GM21528 (cell line): ENCODE measurements around the gene C2CD4C.
"Not testable (repeated sequence)": the region's sequence is repeated elsewhere in the genome, so short reads cannot be mapped to it uniquely, and the experiment has no call there.

Experiments
- ATAC-seq: cut with Tn5 transposase; IDR thresholded peaks from one replicate; pipeline ENCODE4 v1.9.1; 2021; ENCODE audit warnings: mild to moderate bottlenecking, moderate library complexity; ENCODE audit not compliant: unreplicated experiment, low FRiP score

The C2CD4C gene

DNA sequence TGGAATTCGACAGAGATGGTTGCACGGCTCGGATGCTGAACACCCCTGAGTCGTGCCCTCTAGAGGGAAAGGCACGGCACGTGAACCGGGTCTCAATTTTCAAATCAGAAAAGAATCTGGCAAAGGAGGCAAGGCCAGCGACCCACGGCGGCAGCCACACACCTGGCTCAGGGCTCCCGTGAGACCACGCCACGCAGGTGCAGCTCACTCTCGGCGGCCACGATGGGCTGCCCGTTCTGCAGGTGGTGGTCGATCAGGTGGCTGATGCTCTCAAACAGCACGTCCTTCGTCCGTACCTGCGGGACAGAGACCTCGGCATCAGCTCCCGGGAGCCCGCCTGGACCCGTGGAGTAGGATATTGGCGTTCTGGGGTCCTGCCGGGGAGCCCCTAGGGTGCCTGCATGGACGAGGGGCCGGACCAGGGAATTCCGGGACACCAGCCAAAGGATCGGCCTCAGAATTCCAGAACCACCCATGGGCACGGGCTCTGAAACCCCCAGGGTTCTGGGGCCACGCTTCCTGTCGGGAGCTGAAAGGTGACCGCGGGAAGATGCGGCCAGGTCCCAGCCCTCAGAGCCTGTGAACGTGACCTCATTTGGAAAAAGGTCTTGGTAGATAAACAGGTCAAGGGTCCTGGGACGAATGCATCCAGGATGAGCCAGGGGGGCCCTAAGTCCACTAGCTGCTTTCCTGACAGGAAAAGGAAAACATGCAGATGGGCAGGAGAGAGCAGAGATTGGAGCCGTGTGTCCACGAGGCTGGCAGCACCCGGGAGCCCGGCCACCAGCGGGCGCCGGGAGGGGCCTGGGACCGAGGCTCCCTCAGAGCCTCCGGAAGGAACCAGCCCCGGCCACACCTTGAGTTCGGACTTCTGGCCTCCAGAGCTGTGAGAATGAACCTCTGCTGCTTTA, 10.1 kb upstream of the C2CD4C start:
- ATAC-seq = no peak

DNA sequence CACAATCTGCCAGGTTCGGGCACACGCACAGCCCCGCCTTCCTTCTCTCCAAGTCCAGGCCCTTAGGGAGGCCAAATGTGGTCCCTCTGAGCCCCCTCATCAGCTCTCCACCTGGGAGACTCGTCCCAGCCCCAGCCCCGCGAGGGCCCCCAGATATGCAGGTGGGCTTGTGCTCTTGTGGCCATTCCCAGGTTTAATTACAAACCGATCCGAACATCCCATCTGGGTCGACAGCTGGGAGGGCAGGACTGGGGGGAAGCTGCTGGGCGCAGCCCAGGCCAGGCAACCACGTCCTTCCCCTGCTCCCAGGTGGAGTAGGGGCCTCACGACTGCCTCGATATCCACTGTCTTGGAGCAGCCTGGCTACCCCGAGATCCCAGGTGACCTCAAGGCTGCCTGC, 7.5 kb upstream of the C2CD4C start:
- ATAC-seq = no peak

DNA sequence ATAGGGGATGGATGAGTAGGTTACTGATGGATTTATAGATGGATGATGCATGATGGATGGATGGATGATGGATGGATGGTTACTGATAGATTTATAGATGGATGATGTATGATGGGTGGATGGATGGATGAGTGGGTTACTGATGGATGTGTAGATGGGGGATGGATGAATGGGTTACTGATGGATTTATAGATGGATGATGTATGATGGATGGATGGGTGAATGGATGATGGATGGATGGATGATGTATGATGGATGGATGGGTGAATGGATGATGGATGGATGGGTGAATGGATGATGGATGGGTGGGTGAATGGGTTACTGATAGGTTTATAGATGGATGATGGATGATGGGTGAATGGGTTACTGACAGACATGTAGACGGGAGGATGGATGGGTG, 6.3 kb upstream of the C2CD4C start:
- no peak for ATAC-seq

DNA sequence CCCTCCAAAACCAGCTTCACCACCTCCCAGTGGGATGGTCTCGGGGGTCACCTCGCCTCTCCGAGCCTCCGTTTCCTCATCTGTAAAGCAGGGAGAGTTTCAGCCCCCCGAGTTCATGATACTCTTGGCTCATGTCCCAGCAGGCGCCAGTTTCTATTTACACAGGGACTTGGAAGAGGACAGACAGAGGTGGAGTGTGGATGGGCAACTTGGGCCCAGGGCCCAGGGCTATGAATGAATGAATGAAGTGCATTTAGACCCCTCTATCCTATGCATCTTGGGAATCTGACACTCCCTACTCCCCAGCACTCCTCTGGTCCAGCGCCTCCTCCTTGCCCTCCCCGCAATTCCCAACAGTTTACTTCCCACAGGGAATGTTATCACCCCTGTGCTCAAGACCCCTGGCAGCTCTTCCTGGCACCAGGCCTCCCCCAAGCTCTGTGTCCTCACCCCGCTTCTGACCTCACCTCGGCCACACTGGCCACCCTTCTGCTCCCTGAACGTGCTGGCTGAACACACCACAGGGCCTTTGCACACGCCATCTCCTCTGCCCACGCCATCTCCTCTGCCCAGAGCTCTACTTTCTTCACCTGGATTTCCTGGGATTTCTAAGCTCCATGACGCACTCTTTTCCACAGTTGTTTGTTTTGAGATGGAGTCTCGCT, 4.9 kb upstream of the C2CD4C start:
- ATAC-seq = no peak

DNA sequence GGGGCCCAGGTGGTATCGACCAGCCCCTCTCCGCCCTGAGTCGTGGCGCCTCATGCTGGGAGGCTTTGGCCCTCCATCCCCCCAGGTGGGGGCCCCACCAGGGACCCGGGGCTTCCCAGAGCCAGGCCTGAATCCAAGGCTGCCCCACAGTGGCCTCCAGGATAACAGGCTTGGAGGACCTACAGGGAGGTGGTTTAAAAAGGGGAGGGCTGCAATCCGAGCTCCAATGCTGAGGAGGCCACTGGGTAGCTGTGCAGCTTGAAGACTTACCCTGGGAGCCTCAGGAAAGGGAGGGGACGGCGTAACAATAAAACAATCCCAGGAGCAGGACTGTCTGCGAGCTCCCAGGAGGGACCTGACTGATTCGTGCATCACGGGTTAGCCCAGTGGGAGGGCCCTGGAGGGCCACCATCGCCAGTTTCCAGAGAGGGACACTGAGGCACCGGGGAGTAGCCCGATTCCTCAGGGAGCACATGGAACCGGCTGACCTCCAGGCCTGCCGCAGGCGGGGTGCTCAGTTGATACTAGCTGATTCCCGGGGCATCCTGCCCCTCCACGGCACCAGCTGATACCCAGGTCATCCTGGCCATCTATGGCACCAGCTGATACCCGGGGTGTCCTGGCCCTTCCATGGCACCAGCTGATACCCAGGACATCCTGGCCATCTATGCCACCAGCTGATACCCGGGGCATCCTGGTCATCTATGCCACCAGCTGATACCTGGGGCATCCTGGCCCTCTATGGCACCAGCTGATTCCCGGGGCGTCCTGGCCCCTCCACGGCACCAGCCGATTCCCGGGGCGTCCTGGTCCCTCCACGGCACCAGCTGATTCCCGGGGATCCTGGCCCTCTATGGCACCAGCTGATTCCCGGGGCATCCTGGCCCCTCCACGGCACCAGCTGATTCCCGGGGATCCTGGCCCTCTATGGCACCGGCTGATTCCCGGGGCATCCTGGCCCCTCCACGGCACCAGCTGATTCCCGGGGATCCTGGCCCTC, 3.7 kb upstream of the C2CD4C start:
- ATAC-seq = no peak

DNA sequence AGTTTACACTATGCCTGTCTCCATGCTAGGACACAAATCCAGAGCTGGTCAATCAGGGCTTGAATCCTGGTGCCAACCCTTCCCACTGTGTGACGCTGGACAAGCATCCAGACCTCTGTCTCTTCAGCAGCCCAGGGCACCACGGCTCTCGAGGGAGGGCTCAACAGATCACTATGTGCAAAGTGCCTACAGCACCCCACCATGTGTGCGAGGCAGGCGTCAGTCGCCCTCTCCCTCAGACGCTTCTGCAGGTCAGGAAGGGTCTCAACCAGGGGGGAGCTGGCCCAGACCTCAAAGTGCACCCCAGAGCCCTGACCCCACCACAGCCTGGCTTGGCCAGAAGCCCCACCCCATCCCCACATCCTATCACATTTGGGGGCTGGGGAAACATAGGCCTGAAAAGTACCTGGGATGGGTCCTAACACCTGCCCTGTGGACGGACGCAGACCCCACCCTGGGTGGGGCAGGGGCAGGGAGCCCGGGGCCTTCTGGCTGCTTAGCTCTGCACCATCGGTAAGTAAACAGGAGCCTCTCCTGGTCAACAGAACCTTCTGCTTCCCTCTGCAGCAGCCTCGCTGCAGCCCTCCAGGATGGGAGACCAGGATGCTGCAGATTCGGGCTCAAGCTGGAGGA, 2.9 kb upstream of the C2CD4C start:
- ATAC-seq = no peak

DNA sequence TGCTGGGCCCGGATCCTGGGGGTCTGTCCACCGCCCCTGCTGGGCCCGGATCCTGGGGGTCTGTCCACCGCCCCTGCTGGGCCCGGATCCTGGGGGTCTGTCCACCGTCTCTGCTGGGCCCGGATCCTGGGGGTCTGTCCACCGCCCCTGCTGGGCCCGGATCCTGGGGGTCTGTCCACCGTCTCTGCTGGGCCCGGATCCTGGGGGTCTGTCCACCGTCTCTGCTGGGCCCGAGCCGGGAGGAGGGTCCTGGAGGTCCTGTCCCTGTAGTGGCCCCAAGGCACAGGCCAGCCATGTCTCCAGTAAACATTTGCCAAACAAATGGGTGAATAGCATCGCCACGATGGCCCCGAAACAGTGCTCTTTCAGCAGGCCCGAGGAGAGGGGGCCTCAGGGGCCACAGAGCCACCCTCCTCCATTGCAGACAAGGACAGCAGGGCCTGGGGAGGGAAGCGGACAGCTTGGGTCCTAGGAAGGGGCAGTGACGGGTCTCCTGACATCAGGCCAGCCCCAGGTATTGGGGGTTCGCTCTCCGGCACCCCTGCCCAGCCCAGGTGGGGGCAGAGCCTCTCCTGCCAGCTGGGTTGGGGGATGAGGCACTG, 2.3 kb upstream of the C2CD4C start:
- not testable (repeated sequence) for ATAC-seq

DNA sequence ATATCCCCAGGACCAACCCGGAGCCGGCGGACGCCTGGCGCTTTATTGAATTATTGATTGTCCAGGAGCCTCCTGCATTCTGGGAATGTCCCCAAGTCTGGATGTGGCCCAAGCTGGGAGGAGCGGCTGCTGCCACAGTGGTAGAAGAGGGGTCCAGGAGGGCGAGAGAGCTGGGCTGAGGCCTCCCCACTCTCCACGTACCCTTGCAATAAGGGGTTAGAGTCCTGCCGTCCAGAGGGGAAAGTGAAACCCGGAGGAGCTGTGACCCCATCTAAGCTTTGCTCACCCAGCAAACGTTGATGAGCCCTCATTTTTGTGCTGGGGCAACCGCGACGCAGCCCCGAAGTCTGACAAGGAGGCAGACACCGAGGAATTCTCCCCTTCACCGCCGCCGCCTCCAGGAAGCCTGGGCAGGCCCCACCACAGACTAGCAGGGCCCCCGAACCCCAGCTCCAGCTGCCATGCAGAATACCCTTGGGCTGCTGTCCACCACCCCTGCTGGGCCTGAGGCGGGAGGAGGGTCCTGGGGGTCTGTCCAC, 1.4 kb upstream of the C2CD4C start:
- ATAC-seq = no peak

DNA sequence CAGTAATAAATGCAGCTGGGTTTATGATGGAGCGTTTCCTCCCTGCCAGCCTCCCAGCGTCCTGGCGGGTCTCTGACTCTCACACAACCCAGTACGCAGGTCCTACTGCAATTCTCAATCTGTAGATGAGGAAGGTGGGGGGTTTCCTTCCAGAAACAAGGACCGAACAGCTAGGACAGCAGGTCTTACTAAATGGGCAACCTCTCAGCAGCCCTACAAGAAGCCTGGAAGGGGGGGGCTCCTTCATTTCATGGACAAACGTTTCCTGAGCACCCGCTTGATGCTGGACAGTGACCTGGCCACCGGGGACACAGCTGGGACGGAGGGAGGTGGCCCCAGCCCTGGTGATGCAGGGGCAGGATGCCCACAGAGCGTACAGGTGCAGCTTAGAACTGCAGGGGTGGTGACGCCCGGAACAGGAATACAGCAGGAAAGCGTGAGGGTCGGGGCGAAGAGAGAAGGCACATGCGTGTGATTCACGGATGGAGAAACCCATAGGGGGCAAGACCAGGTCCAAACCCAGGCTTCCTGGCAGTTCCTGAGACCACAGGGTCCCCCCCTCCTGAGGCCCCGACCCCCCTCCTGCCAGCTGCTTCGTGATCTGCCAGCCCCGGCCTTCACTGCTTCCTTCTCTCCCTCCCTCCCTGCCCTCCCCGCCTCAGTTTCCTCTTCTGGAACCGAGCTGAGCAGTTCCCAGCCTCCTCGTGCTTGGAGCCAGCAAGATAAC, 732 bp upstream of the C2CD4C start:
- no peak for ATAC-seq

DNA sequence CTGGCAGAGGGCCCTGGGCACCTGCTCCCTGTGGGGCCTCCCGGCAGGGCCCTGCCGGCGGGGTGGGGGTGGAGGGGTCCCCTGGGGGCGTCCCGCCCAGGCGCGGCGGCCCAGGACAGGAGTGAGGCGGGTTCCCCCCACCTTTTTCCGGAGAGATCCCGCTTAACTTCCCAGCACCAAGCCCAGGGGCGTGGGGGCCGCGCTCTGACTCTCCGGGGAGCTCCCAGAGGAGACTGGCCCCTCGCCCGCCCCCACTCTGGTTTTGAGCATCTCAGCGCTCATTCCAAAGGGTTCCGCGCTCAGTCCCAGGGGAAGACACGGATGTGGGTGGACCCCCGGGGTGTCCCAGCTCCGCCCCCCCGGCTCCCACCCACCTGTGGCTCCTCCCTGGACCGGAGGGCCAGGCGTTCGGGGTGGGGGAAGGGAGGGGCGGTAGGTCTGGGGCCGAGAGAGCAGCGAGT, 476 bp downstream of the C2CD4C start:
- ATAC-seq = no peak

DNA sequence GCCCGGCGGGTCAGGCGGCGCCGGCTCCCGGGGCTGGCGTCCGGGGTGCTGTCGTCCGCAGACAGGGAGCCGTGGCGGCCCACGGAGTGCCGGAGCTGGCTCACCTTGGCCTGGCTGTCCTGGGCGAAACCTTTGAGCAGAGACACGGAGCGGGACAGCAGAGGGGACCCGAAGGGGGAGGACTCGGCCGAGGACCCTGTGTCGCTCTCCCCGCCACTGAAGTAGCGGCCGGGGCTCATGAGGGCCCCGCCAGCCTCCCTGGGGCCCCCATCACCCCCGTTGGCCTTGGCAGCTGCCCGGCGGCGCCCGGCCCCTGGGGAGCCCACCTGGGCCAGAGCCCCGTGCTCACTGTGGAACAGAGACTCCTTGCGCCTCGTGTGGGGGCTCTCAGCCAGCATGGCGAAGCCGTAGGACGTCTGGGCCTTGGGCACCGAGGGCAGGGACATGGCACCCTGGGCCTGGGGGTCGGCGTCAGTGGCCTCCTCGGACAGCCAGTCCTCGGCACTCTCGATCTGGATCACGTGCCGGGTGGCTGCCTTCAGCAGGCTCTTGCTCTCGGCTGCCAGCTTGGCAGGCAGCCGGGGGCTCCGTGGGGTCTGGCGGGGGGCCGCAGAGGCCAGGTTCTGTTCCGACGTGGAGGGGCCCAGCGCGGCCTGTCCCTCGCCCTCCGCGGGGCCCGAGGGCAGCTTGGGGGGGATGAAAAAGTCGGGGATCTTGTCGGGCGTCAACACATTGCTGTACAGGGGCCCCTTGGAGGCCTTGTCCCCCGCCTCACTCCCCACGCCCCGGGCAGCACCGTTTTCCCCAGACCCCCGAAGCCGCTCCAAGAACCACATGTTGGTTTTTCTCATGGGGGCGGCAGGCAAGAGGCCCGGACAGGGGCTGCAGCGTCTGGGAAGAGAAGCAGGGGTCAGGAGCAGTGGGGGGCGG, 1.2 kb downstream of the C2CD4C start:
- no peak for ATAC-seq

DNA sequence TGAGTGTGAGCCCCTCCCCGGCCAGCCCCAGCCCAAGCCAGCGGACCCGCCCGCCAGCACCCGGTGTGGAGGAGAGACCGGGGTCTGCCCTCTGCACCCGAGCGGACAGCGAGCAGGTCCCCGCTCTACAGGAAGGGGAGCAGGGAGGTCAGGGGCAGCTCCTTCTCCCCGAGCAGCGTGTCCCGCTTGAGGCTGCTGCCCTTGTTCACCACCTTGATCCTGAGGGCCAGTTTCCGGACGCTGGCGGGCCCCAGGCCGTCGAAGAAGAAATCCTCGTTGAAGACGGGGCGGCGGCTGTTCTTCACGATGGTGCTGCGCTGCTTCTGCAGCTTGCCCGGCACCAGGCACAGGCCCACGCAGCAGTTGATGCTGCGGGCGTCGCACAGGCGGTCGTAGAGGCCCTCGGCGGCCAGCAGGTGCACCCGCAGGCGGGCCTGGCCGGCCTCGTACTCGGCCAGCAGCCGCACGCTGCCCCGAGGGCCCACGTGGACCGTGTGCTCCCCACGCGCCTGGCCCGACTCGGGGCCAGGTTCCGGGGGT, 1.9 kb downstream of the C2CD4C start:
- no peak for ATAC-seq

DNA sequence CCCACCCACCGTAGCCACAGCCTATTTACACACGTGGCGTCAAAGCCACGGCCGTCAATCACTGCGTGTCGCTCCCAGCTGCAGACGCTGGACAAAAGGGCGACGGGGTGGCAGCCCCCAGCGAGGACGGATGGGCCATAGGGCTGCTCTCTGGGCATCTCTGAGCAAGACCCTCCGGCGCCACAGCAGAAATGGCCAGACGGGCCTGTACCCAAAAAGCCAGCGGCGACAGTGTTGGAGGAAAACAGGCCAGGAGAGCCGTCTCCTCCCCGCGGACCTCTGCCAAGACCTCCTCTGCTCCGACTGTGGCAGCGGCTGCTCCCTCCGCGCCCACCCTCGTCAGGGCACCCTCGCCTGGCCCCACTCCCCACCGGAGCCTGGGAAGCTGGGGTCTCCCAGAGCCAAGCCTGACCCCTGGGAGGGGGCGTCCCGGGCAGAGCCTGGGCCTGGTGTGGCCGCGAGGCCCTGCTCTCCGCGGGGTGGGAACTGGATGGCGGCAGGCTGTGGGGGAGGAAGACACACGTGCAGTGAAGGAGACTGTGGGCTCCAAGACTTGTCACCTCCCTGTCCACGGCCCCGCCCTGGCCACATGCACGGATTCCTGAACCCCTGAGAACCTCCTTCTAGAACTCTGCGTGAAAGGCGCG, 2.7 kb downstream of the C2CD4C start:
- no peak for ATAC-seq

DNA sequence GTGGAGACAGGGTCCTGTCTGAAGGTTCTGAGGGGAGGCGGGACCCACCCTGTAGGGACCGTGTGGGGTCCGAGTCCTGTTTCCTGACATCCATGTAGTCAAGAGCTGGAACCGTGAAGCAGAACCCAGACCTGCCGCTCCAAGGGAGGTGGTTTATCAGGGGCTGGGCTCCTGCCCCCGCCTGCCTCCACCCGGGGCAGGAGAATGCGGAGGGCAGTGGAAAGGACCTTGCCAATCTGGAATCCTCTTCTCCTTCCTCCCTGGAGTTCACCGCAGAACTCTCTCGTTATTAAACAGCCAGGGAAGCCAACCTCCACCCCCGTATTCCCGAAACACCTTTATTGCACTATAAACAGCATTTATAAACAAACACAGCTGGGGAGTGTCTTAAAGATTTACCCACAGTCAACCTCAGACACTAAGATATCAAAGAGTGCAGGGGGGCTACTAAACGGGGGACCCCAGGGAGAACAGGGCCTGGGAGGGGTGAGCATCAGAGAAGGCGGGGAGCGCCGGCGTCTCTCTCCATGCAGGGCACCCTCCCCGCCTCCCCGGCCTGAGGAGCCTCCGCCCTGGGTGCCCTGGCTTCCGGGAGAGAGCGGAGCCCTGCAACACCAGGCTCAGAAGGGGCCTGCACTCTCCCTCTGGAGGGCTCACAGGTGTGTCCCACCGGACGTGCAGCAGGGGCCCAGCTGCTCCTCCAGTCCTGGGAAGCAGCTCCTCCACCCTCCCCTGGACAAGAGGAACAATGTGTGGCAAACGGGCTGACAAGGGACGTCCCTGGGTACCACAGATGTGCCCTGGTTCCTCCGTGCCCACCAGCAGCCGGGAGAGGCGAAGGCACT, 3.6 kb downstream of the C2CD4C start:
- no peak for ATAC-seq

DNA sequence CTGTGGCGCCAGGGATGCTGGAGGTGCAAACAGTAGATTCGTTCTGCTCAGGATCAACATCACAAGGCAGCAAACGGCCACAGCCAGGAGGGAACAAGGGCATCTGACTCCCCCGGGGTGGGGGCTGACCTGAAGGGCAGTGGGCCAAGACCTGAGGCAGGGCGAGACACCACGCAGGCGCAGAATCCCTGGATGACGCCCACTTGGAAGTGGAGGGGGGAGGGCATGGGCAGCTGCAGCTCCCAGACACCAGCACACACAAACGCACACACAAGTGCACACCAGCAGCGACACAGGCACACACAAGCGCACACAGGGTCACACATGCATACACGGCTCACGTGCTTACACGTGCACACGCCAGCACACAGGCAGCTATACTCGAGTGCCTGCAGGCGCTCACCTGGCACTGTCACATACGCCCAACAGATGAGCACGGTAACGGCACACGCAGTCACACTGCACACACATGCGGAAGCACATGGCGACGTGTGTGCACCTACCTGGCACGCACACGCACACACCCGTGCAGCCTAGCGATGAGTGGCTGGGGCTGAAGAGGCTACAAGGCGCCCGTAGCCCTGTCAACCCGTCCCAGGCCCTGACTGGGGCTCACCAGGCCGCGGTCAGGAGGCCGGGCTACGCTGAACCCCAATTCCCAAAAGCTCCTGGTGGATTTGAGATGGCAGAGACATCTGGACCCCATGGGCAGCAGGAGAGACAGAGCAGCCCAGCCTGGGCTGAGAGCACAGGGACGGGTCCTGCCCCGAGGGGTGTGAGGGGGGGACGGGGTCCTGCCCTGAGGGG, 5.5 kb downstream of the C2CD4C start:
- no peak for ATAC-seq
